ENCODE data around the gene KCNIP1.

DNA sequence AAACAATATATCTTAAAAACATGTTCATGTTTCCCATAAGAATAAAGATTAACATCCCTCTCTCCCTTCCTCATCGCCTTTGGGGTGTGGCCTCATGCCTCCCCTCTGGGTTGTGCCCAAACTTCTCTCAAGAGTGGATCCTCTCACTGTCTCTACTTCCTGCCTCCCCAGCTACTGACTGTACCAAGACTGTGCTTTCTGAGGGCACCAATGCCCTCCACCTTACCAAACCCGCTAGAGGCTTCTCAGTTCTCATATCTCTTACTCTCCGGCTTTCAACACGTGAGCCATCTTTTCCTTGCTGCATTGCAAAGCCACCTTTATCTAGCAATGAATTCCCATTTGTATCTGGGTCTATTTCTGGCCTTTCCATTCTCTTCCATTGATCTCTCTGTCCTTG is 34.4 kb upstream of the KCNIP1 start:
- TF ChIP-seq EZH2phosphoT487 (IDR thresholded peaks at IDR 0.05; ENCODE audit: borderline replicate concordance, low read depth) (no peak), YY1 (IDR thresholded peaks at IDR 0.05; ENCODE audit: low read depth) (no peak)

Measured in SK-N-SH (cell line).